ENCODE measurements around the gene PTPRE.

PTPRE gene

GRCh38 chr10:128111696-128112095, 204.8 kb downstream of the PTPRE start:
- Histone ChIP-seq H3K9ac (ENCODE audit: low read length) (no peak overlapping the region), H3K27me3 (ENCODE audit: low read depth, low read length) (no peaks in the 10 kb centered on the region), H4K20me1 (ENCODE audit: insufficient read depth, low read length) (0 out of 2 replicates have a peak, but pooled peaks cover 12% of the 10 kb centered on the region), H3K27ac (ENCODE audit: low read length) (no peak overlapping the region), H3K4me2 (ENCODE audit: low read length) (no peak overlapping the region), H3K79me2 (ENCODE audit: low read length) (peaks cover 19% of the 10 kb centered on the region), H2AFZ (ENCODE audit: low read depth, low read length) (no peak overlapping the region), H3K36me3 (replicated peaks; ENCODE audit: low read depth, low read length) (peaks cover 85% of the 10 kb centered on the region), H3K9me3 (ENCODE audit: insufficient read depth, low read length) (no peaks in the 10 kb centered on the region), H3K4me3 (ENCODE audit: low read length) (no peak overlapping the region), H3K4me1 (ENCODE audit: low read length) (no peaks in the 10 kb centered on the region)
- TF ChIP-seq EZH2phosphoT487 (IDR thresholded peaks at IDR 0.05; ENCODE audit: low read depth) (no peak), CTCF (IDR thresholded peaks at IDR 0.05; ENCODE audit: low read depth, low read length) (no peak)

- TF ChIP-seq EZH2phosphoT487 (IDR thresholded peaks at IDR 0.05; ENCODE audit: low read depth) = no peak
- TF ChIP-seq CTCF (IDR thresholded peaks at IDR 0.05; ENCODE audit: low read depth, low read length) = no peak
- H3K27me3 ChIP-seq (ENCODE audit: low read depth, low read length) = no peaks in the 10 kb centered on the region
- H3K4me2 ChIP-seq (ENCODE audit: low read length) = no peak overlapping the region
- no peak overlapping the region for H3K9ac ChIP-seq (ENCODE audit: low read length)
- no peak overlapping the region for H2AFZ ChIP-seq (ENCODE audit: low read depth, low read length)
- H3K36me3 ChIP-seq (replicated peaks; ENCODE audit: low read depth, low read length) = peaks cover 84% of the 10 kb centered on the region
- 0 out of 2 replicates have a peak, but pooled peaks cover 11% of the 10 kb centered on the region for H4K20me1 ChIP-seq (ENCODE audit: insufficient read depth, low read length)
- H3K9me3 ChIP-seq (ENCODE audit: insufficient read depth, low read length) = no peaks in the 10 kb centered on the region
- H3K79me2 ChIP-seq (ENCODE audit: low read length) = peaks cover 26% of the 10 kb centered on the region
- H3K4me1 ChIP-seq (ENCODE audit: low read length) = no peaks in the 10 kb centered on the region
- no peak overlapping the region for H3K4me3 ChIP-seq (ENCODE audit: low read length)
- no peak overlapping the region for H3K27ac ChIP-seq (ENCODE audit: low read length)
These were observed 206.1 kb downstream of the PTPRE start for GRCh38 chr10:128113026-128113425.

DNA sequence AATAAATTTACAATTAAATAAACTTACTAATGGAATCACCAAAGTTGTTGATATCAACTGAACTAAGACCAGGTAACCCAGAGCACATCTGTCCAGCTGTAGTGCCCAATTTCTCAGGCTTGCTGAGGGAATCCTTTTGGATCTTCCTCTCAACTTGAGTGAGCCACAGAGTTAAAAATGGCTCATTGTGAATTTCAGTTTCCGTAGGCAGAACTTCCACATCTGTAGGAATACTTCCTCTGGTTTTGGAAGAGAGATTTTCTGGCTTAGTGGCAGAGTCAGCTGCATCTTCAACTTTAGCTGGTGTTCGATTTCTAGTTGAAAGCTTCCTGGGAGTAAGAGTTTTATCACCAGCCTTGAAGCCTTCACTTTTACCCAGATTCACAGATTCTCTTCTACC, 208.0 kb downstream of the PTPRE start:
- Histone ChIP-seq H3K79me2 (ENCODE audit: low read length) (peaks cover 44% of the 10 kb centered on the region), H3K4me3 (ENCODE audit: low read length) (no peak overlapping the region), H3K9me3 (ENCODE audit: insufficient read depth, low read length) (no peaks in the 10 kb centered on the region), H3K9ac (ENCODE audit: low read length) (no peak overlapping the region), H2AFZ (ENCODE audit: low read depth, low read length) (no peak overlapping the region), H3K27ac (ENCODE audit: low read length) (no peak overlapping the region), H3K27me3 (ENCODE audit: low read depth, low read length) (no peaks in the 10 kb centered on the region), H3K4me2 (ENCODE audit: low read length) (no peak overlapping the region), H4K20me1 (ENCODE audit: insufficient read depth, low read length) (peaks cover 15% of the 10 kb centered on the region; the same call in 1 of the 2 replicates), H3K4me1 (ENCODE audit: low read length) (no peaks in the 10 kb centered on the region), H3K36me3 (replicated peaks; ENCODE audit: low read depth, low read length) (peaks cover 83% of the 10 kb centered on the region)
- TF ChIP-seq CTCF (IDR thresholded peaks at IDR 0.05; ENCODE audit: low read depth, low read length) = no peak
- no peak for TF ChIP-seq EZH2phosphoT487 (IDR thresholded peaks at IDR 0.05; ENCODE audit: low read depth)

GRCh38 chr10:128115356-128115755, 208.5 kb downstream of the PTPRE start:
- TF ChIP-seq CTCF (IDR thresholded peaks at IDR 0.05; ENCODE audit: low read depth, low read length) = no peak
- no peak for TF ChIP-seq EZH2phosphoT487 (IDR thresholded peaks at IDR 0.05; ENCODE audit: low read depth)
- no peaks in the 10 kb centered on the region for H3K27me3 ChIP-seq (ENCODE audit: low read depth, low read length)
- H3K27ac ChIP-seq (ENCODE audit: low read length) = no peak overlapping the region
- H3K9me3 ChIP-seq (ENCODE audit: insufficient read depth, low read length) = no peaks in the 10 kb centered on the region
- H3K9ac ChIP-seq (ENCODE audit: low read length) = no peak overlapping the region
- no peak overlapping the region for H3K4me2 ChIP-seq (ENCODE audit: low read length)
- no peak overlapping the region for H3K4me3 ChIP-seq (ENCODE audit: low read length)
- peaks cover 80% of the 10 kb centered on the region for H3K36me3 ChIP-seq (replicated peaks; ENCODE audit: low read depth, low read length)
- H4K20me1 ChIP-seq (ENCODE audit: insufficient read depth, low read length) = peaks cover 15% of the 10 kb centered on the region; the same call in 1 of the 2 replicates
- no peaks in the 10 kb centered on the region for H3K4me1 ChIP-seq (ENCODE audit: low read length)
- no peak overlapping the region for H2AFZ ChIP-seq (ENCODE audit: low read depth, low read length)
- H3K79me2 ChIP-seq (ENCODE audit: low read length) = peaks cover 47% of the 10 kb centered on the region
